Kidney capillary endothelial cell (primary cell): ENCODE data around the gene CSF1.
"Not testable (repeated sequence)": the region's sequence is repeated elsewhere in the genome, so short reads cannot be mapped to it uniquely, and the experiment has no call there.

Experiments used
- DNase-seq: peaks from one replicate; pipeline ENCODE4 v3.0.0-alpha.2; 2018; ENCODE audit warnings: low spot score

CSF1 gene

DNA sequence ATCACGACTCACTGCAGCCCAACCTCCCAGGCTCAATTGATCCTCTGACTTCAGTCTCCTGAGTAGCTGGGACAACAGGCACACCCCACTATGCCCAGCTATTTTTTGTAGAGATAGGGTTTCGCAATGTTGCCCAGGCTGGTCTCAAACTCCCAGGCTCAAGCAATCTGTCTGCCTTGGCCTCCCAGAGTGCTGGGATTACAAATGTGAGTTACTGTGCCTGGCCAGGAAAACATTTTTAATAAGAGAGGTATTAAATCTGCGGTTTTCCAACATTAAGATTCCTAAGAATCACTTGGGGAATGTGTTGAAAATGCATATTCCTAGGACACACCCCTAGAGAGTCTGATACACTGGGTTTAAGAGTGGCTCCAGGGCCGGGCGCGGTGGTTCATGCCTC lies 8.7 kb downstream of the CSF1 start:
- no peak for DNase-seq

GRCh38 chr1:109920391-109920790 lies 9.7 kb downstream of the CSF1 start:
- DNase-seq, result not testable (repeated sequence)

- no peak for DNase-seq
Observed at GRCh38 chr1:109922326-109922725, 11.7 kb downstream of the CSF1 start.

GRCh38 chr1:109923131-109923945 lies 12.7 kb downstream of the CSF1 start:
- DNase-seq, result no peak

- DNase-seq, result no peak
Observed at GRCh38 chr1:109923946-109924275, 13.3 kb downstream of the CSF1 start.

DNA sequence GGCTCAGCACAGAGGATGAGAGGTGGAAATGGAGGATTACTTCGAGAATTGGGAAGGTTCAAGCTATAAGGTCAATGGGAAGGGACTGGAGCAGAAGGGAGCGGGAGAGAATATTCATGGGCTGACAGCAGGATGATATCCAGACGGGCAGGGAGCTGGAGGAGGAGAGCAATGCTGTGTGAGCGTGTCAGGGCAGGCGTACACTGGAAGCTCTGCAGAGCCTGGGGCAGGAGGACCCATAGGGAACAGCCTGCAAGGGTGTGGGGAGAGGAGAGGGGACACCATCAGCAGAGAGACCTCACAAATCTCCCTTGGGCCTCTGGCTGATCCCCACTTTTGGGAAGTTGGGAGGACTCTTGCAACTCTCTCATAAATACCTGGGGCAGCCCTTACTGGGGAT lies 13.7 kb downstream of the CSF1 start:
- DNase-seq, result no peak

DNA sequence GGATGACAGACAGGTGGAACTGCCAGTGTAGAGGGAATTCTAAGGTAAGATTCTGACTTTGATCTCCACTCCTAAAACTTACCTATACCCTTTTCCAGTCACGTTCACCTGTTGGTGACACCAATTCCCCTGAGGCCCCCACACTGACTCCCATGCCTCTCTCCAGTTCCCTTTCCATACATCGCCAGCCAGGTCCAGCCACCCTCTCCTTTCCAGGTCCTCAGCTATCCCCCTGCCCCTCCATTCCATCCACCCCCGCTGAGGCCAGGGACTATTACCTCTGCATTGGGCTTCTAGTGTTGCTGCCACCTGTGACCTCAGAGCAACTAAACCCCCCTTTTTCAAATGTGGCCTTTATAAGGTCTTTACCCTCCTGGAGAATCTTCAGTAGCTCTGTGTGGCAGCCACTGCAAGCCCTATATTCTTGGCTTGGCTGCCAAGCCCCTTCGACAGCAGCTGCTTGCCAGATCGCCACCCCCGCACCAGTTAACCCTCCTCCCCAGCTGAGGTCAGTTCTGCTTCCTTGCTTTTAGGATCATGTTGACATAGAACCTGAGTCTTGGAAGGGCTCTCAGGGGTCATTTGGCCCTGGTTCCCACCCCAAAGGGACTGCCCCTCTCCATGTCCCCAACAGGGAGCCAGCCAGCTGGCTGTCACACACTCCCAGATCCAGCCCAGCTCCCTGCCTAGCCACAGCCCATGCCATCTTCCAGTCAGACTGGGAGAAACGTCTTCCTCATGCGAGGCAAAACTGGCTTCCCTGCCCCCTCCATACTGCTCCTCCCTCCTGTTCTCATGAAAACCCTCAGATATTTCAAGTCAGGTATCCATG lies 14.7 kb downstream of the CSF1 start:
- no peak for DNase-seq

- no peak for DNase-seq
Observed at GRCh38 chr1:109926662-109927300, 16.1 kb downstream of the CSF1 start.

- DNase-seq, result no peak
Observed at GRCh38 chr1:109927356-109927755, 16.7 kb downstream of the CSF1 start.

DNA sequence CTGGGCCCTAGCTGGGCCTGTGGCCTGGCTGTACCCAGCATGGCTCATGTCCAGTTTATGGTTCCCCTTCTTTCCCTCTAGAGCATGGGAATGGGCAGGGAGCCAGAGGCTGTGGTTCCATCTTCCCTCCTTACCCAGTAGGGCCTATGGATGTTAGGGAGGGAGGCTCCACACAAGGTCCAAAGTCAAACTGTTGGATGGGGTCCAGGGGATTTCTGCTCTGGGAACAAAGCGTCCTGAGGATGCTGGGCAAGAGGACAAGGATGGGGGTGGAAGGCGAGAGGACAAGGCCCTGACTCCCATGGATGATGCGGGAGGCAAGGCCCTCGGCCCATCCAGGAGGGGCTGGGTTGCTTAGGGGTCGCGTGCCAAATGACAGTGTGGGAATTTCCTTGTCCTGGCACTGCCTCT lies 17.3 kb downstream of the CSF1 start:
- DNase-seq, result no peak

DNA sequence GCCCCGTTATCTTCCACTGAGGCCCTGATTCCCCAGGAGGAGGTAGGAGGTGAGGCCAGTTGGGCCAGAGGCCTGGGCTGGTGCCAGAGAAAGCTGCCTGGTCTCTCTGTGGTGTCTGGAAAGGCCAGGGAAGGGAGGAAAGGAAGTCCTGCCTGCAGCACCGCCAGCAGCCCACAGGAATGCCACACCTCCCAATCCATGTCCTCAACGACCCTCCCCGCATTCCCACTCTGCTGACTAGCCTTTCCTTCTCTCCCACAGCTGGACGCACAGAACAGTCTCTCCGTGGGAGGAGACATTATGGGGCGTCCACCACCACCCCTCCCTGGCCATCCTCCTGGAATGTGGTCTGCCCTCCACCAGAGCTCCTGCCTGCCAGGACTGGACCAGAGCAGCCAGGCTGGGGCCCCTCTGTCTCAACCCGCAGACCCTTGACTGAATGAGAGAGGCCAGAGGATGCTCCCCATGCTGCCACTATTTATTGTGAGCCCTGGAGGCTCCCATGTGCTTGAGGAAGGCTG lies 18.0 kb downstream of the CSF1 start:
- DNase-seq, result no peak

- no peak for DNase-seq
Observed at GRCh38 chr1:109929170-109929569, 18.5 kb downstream of the CSF1 start.

DNA sequence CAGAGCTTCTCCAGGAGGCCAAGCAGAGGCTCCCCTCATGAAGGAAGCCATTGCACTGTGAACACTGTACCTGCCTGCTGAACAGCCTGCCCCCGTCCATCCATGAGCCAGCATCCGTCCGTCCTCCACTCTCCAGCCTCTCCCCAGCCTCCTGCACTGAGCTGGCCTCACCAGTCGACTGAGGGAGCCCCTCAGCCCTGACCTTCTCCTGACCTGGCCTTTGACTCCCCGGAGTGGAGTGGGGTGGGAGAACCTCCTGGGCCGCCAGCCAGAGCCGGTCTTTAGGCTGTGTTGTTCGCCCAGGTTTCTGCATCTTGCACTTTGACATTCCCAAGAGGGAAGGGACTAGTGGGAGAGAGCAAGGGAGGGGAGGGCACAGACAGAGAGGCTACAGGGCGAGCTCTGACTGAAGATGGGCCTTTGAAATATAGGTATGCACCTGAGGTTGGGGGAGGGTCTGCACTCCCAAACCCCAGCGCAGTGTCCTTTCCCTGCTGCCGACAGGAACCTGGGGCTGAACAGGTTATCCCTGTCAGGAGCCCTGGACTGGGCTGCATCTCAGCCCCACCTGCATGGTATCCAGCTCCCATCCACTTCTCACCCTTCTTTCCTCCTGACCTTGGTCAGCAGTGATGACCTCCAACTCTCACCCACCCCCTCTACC lies 19.1 kb downstream of the CSF1 start:
- DNase-seq, result no peak

GRCh38 chr1:109930252-109930993 lies 19.8 kb downstream of the CSF1 start:
- no peak for DNase-seq

DNA sequence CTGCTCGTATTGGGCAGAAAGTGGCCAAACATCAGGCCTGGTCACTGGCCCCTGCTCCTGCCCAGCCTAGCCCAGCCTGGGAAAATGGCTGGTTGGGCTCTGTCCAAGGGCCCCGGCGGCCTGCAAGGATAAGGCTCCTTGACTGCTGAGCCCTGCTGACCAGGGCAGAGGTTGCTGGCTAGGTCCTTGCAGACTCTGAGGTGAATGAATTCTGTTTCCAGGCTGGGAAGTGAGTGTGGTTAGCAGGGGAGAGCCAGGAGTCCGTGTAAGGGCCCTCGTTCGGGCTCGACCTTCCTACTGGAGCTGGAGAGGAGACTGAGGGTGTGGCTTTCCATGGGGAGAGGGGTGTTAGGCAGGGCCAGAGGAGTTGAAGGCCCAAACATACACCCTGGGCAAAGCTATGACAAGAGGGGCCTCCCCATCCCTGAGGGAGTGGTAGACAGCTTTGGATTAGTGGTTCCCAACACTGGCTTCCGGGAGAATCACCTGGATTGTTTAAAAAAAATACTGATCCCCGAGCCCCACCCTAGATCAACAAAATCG lies 20.6 kb downstream of the CSF1 start:
- DNase-seq, result peak; percentile 79

DNA sequence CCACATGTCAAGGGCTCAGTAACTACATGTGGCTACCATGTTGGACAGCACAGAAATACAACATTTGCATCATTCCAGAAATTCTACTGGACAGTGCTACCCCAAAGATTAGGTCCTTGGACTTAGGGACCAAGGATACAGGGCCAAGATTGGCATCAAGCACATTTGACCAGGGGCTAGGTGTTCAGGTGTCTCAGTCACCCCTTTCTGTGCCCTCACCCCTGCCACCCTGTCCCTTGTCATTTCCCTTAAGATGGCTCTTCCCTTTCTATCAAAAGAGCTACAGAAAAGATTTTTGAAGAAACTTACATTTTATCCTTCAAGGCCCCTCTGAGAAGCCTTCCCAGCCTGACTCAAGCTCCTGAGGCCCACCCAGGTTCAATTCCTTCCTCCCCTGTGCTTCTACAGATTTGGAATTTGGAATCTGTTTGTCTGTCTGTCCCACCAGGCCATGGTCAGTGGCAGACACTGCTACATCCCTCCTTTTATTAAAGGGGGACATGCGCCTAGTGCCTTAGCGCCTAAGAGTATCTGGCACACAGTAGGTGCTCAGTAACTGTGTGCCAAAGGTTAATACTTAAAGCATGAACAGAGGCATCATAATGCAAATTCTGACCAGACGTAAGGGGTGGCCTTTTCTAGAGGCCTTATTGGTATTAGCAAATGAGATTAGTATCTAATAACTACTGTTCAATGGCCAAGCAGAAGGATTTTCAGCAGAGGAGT lies 21.4 kb downstream of the CSF1 start:
- DNase-seq, result no peak

DNA sequence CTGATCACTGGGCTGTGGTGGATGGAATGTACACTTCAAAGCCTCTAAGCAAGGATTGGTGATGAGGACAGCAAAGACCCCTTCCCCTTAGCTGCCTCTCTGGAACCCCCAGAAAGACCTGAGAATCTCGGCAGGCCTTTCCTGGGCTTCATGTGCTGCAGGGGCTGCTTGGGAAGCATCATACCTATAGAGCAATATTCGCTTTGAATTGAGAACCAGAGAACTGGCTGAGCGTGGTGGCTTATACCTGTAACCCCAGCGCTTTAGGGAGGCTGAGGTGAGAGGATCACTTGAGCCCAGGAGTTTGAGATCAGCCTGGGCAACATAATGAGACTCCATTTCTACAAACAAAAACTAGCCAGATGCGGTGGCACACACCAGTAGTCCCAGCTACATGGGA lies 22.0 kb downstream of the CSF1 start:
- DNase-seq, result no peak

DNA sequence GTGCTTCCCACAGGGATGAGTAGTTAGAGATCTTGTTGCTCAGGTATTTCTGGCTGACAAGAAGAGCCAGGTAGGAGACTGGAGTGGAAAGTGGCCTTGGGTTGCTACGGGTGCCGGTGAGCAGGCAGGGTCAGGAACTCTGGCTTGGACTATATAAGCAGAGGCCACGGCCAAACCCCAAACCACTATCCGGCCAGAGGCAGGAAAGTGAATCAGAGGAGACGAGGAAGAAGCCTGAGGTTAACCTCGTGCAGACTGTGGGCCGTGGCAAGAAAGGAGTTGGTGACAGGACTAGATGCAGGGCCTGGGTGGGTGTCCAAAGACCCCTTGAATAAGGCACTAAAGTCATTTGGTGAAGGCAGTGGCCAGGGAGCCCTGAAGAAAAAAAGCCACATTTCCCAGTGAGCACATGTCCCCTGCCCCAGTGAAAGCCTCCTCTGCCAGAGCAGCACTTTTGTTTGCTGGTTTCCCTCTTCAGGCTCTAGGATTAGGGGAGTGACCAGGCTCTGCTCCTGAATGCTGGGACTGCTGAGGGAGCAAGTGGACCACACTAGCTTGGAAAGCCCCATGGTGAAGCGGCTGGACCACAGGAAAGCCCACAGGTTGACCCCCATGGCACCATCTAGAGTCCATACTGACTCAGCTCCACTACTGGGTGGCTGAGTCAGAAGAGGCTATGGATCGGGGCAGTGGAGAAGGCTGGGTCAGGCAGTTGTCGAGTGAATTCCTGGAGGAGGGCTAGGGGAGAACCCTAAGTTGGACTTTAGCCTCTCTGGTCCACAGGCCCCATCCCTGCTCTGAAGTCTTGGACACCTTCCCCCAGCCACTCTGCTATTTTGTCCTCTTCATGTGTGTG lies 23.4 kb downstream of the CSF1 start:
- no peak for DNase-seq

DNA sequence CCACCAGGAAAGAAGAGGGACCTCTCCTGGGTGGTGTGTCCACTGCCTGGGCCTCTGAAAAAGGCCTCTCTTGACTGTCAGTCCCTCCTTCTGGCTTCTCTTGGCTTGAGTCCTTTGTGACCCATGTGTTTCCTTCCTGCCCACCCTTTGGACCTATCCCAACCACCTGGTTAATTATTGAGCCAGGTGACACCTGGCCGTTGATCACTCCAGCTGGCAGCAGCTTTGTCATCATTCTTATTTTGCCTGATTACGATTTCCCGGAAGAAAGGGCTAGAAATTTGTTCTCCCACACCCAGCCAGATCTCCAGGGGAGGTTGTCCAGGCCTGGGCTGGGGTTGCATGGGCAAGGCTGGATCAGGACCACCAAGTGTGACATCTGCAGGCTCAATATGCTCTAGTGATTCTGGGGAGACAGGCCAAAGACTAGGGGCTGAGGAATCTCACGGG lies 24.8 kb downstream of the CSF1 start:
- no peak for DNase-seq
